ENCODE data around the gene CPSF7.

Gene CPSF7

DNA sequence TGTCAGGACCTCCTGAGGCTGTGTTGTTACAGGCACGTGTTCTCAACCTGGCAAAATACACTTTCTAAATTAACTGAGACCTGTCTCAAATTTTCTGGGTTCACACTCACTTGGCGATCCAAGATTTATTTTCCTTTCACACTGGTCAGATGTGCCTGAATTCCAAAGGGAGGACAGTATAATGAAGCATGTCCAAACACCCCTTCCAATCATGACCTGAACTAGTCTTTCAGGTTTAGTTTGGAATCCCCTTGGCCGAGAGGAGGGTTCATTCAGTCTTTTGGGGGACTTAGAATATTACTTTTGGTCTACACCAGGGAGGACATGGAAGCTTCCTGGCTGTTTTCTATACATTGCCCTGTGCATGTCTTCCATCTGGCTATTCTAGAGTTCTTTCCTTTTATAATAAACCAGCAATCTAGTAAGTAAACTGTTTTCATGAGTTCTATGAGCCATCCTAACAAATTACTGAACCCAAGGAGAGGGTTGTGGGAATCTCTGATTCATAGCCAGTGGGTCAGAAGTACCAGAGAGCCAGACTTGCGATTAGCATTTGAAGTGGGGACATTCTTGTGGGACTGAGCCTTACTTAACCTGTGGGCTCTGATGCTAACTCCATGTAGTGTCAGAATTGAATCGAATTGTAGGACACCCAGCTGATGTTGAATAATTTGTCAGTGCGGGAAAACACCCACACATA lies 52.2 kb downstream of the CPSF7 start:
- DNase-seq (ENCODE audit: low read depth) = peak; percentile 46

DNA sequence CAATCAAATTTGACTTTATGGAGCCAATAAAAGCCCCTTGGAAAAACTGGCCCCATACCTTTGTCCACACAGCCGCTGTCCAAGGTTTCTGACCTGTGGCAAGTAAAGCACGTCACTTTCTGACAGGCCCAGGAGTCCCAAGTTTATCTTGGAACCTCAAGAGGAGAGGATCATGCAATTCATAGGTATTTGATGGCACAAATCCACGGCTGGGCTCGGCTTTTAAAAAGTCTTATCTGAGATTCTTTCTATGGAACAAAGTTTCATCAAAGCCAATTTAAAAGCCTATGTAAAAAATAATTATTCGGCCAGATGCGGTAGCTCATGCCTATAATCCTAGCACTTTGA lies 54.0 kb downstream of the CPSF7 start:
- DNase-seq (ENCODE audit: low read depth) = no peak
- H3K4me3 ChIP-seq (ENCODE audit: low read depth, low read length) = no peak overlapping the region
- TF ChIP-seq, protein P1, sequence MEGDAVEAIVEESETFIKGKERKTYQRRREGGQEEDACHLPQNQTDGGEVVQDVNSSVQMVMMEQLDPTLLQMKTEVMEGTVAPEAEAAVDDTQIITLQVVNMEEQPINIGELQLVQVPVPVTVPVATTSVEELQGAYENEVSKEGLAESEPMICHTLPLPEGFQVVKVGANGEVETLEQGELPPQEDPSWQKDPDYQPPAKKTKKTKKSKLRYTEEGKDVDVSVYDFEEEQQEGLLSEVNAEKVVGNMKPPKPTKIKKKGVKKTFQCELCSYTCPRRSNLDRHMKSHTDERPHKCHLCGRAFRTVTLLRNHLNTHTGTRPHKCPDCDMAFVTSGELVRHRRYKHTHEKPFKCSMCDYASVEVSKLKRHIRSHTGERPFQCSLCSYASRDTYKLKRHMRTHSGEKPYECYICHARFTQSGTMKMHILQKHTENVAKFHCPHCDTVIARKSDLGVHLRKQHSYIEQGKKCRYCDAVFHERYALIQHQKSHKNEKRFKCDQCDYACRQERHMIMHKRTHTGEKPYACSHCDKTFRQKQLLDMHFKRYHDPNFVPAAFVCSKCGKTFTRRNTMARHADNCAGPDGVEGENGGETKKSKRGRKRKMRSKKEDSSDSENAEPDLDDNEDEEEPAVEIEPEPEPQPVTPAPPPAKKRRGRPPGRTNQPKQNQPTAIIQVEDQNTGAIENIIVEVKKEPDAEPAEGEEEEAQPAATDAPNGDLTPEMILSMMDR (conservative IDR thresholded peaks at IDR 0.05; ENCODE audit: low read depth, low read length) = no peak

More for the DNA sequence above, 52.2 kb downstream of the CPSF7 start:
- TF ChIP-seq, protein P1 (conservative IDR thresholded peaks at IDR 0.05; ENCODE audit: low read depth, low read length) = no peak
- H3K4me3 ChIP-seq (ENCODE audit: low read depth, low read length) = no peak overlapping the region

DNA sequence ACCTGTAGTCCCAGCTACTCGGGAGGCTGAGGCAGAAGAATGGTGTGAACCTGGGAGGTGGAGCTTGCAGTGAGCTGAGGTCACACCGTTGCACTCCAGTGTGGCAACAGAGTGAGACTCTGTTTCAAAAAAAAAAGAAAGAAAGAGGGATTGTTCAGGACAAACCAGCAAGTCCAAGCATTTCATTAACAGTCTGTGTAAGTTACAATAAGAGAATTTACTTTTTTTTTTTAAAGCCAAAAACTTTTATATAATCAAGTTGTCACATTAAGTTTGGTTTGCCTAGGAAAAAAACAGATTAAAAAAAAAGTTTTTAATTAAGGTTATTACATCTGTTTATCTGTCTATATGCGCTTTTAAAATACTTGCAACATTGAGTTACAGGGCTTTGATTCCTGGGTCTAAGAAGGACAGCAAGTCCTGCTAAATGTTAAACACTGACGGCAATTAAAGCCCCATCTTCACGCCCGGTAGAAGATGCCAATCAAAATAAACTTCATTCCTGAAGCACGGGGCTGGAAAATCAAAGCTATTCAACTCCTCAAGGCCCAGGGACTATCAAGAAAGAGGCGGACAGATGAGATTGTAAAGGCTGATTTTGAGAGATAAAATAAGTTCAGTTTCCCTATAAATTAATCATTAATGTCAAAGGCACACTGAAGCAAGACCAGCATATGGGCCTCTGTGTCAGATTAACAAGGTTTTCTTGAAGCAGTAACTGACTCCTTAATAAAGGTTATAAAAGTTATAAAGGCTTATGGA lies 56.9 kb downstream of the CPSF7 start:
- H3K4me3 ChIP-seq (ENCODE audit: low read depth, low read length) = no peak overlapping the region
- TF ChIP-seq, protein P1 (conservative IDR thresholded peaks at IDR 0.05; ENCODE audit: low read depth, low read length) = no peak
- no peak for DNase-seq (ENCODE audit: low read depth)

DNA sequence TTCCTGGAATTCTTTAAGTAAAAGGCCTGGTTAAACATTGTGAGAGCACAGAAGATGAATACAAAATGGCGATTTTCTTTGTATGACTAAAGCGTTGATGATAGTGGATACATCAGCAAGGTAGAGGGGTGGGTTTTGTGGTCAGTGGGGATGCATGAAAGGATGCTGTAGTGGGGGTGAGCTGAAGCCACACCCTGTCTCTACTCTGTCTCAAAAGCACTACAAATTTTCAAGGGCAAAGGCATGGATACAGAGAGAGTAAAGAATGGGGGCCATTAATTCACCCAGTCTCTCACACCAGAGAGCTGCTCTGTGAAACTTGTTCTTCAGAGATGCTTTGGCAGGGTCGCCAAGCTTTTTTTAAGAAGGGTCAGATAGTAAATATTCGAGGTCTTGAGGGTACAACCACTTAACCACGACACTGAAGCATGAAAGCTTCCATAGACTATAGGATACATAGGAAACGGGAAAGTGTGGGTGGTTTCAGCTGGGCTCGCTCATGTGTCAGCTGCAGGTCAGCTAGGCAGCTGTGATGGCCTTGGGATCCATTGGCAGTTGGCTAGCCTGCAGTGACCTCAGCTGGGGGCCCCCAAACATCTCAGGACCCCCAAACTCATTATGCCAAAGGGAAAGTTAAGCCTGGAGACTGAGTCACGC lies 59.3 kb downstream of the CPSF7 start:
- TF ChIP-seq, protein P1 (conservative IDR thresholded peaks at IDR 0.05; ENCODE audit: low read depth, low read length) = no peak
- DNase-seq (ENCODE audit: low read depth) = peak; percentile 46
- no peak overlapping the region for H3K4me3 ChIP-seq (ENCODE audit: low read depth, low read length)

DNA sequence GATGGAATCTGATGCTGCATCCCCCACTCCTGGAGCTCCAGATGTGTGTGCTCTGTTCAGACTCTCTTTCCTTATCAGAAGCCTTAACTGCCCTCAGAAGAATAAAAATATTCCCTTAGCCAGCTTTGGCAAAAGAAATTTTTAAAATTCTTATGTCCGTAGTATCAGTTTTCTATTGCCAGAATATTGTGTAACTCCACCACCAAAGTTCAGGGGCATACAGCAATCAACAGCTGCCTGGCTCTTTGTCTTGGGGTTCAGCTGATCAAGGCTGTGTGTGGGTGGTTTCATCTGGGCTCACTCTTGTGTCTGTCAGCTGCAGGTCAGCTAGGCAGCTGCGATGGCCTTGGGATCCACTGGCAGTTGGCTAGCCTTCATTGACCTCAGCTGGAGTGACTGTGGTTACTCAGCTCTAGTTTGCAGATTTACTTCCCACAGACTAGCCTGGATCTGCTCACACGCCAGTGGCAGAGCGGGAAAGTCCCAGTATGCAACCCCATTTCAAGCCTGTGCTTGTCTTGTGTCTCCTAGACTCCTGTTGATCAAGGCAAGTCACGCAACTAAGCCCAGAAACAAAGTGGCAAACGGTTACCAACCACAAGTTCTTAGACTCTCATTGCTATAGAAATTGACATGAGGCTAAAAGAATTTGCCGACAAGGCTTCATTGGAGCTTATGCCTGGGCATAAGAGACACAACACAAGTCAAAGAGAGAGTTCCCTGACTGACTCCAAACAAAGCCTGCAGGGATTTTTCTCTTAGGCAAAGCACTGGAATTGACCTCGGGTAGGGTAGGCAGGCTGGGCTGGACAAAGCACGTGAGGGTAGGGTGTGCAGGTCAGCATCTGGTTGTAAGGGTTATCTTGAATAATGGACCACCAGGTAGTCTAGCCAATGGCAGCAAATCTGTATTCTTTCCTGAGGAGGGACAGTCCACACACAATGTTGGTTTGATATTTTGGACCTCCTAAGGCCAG lies 60.1 kb downstream of the CPSF7 start:
- H3K4me3 ChIP-seq (ENCODE audit: low read depth, low read length) = no peak overlapping the region
- TF ChIP-seq, protein P1 (conservative IDR thresholded peaks at IDR 0.05; ENCODE audit: low read depth, low read length) = no peak
- peak; percentile 96 for DNase-seq (ENCODE audit: low read depth)

DNA sequence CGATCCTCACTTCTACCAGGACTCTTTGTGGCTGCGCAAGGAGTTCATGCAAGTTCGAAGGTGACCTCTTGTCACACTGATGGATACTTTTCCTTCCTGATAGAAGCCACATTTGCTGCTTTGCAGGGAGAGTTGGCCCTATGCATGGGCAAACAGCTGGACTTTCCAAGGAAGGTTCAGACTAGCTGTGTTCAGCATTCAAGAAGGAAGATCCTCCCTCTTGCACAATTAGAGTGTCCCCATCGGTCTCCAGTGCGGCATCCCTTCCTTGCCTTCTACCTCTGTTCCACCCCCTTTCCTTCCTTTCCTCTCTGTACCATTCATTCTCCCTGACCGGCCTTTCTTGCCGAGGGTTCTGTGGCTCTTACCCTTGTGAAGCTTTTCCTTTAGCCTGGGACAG lies 61.1 kb downstream of the CPSF7 start:
- no peak overlapping the region for H3K4me3 ChIP-seq (ENCODE audit: low read depth, low read length)
- TF ChIP-seq, protein P1 (conservative IDR thresholded peaks at IDR 0.05; ENCODE audit: low read depth, low read length) = no peak
- DNase-seq (ENCODE audit: low read depth) = no peak

Measured in choroid plexus epithelial cell (primary cell).